CD4-positive, alpha-beta T cell treated with Interleukin-10 for 1 hour (primary cell): ENCODE results near the gene C1RL.

Experiments
- DNase-seq: peaks from one replicate; pipeline ENCODE4 v3.0.0-alpha.2; 2020

The C1RL gene

GRCh38 chr12:7136676-7137075 is 27.7 kb upstream of the C1RL start:
- no peak for DNase-seq

GRCh38 chr12:7136071-7136470 is 27.1 kb upstream of the C1RL start:
- no peak for DNase-seq

GRCh38 chr12:7134396-7135166 is 25.6 kb upstream of the C1RL start:
- no peak for DNase-seq

- DNase-seq: peak; percentile 39
Observed at GRCh38 chr12:7131502-7131866, 22.5 kb upstream of the C1RL start.

- DNase-seq: peak; percentile 59
Observed at GRCh38 chr12:7130701-7131501, 21.9 kb upstream of the C1RL start.

- peak; percentile 92 for DNase-seq
Observed at GRCh38 chr12:7129872-7130691, 21.1 kb upstream of the C1RL start, which contains the start of gene CLSTN3. CLSTN3 (plus strand) TSS chr12:7130371; CDS start chr12:7130649, 278 bp downstream.

- DNase-seq: no peak
Observed at GRCh38 chr12:7129287-7129871, 20.4 kb upstream of the C1RL start.

GRCh38 chr12:7128681-7129286 is 19.8 kb upstream of the C1RL start, which contains the start of gene RBP5:
RBP5 (minus strand) TSS chr12:7128889; CDS start chr12:7128775, 114 bp downstream.
- no peak for DNase-seq

GRCh38 chr12:7127916-7128626 is 19.1 kb upstream of the C1RL start:
- DNase-seq: no peak

GRCh38 chr12:7125632-7126227 is 16.7 kb upstream of the C1RL start:
- no peak for DNase-seq

- no peak for DNase-seq
Observed at GRCh38 chr12:7123806-7124522, 14.9 kb upstream of the C1RL start.

- DNase-seq: no peak
Observed at GRCh38 chr12:7122811-7123769, 14.1 kb upstream of the C1RL start.

GRCh38 chr12:7121324-7121723 is 12.3 kb upstream of the C1RL start:
- no peak for DNase-seq

- DNase-seq: no peak
Observed at GRCh38 chr12:7120166-7120565, 11.2 kb upstream of the C1RL start.

- no peak for DNase-seq
Observed at GRCh38 chr12:7118881-7119280, 9.9 kb upstream of the C1RL start.

GRCh38 chr12:7117670-7118069 is 8.7 kb upstream of the C1RL start:
- no peak for DNase-seq

- DNase-seq: no peak
Observed at GRCh38 chr12:7116916-7117315, 7.9 kb upstream of the C1RL start.

- DNase-seq: no peak
Observed at GRCh38 chr12:7116196-7116595, 7.2 kb upstream of the C1RL start.

GRCh38 chr12:7114851-7115250 is 5.8 kb upstream of the C1RL start:
- DNase-seq: no peak
